HepG2 (cell line): Measurements from ENCODE around the gene ATP4A. TPM values are rescaled to one million over a fixed set of nuclear protein-coding genes. Genes with fewer than 3 reads are reported as not detected.

ENCODE experiments used
- ASH2L ChIP-seq: fragments of 300-600, 200-600 bp; sonication (generic); IDR thresholded peaks from 2 replicates; pipeline ENCODE4 v1.7.0; 2017; ENCODE audit warnings: low read depth, mild to moderate bottlenecking, moderate library complexity, mixed read lengths, low read length; ENCODE audit not compliant: insufficient read length
- CAMTA2 ChIP-seq: sonication (generic); formaldehyde crosslinking; IDR thresholded peaks from 2 replicates; pipeline ENCODE4 v1.4.0; 2020; ENCODE audit warnings: mild to moderate bottlenecking, missing genetic modification reagents, borderline replicate concordance
- FIP1L1 ChIP-seq: fragments of 200-400 bp; formaldehyde crosslinking; IDR thresholded peaks from 2 replicates; pipeline ENCODE4 v1.6.1; 2018; ENCODE audit warnings: low read depth, mild to moderate bottlenecking, low read length, moderate library complexity, borderline replicate concordance; ENCODE audit not compliant: insufficient read depth
- FOXA3 ChIP-seq: IDR thresholded peaks from 2 replicates; pipeline ENCODE4 v1.6.1; 2016; ENCODE audit warnings: missing genetic modification reagents, missing compliant biosample characterization
- KDM1A ChIP-seq: IDR thresholded peaks from 2 replicates; pipeline ENCODE4 v1.6.1; 2016; ENCODE audit warnings: missing compliant biosample characterization
- NFE2L1 ChIP-seq: sonication (generic); formaldehyde crosslinking; IDR thresholded peaks from 2 replicates; pipeline ENCODE4 v1.4.0; 2020; ENCODE audit warnings: missing genetic modification reagents, mild to moderate bottlenecking, borderline replicate concordance
- NFIB ChIP-seq: sonication (generic); formaldehyde crosslinking; IDR thresholded peaks from 2 replicates; pipeline ENCODE4 v1.9.0; 2021; ENCODE audit warnings: missing genetic modification reagents, mild to moderate bottlenecking, borderline replicate concordance
- PRMT3 ChIP-seq: sonication (generic); formaldehyde crosslinking; IDR thresholded peaks from 2 replicates; pipeline ENCODE4 v1.8.1; 2022; ENCODE audit warnings: low read depth, mild to moderate bottlenecking, moderate library complexity, missing genetic modification reagents, borderline replicate concordance
- SAFB2 ChIP-seq: sonication (generic); formaldehyde crosslinking; IDR thresholded peaks from 2 replicates; pipeline ENCODE4 v1.5.1; 2020; ENCODE audit warnings: missing genetic modification reagents, low read depth, mild to moderate bottlenecking, borderline replicate concordance
- SMYD3 ChIP-seq: sonication (generic); formaldehyde crosslinking; IDR thresholded peaks from 2 replicates; pipeline ENCODE4 v1.8.1; 2023; ENCODE audit warnings: mild to moderate bottlenecking, missing genetic modification reagents
- SP1 ChIP-seq, 2 experiments: fragments of 450-650 bp in 1 of 2; sonication (generic) in 1 of 2; formaldehyde crosslinking in 1 of 2; IDR thresholded peaks; 2 replicates each; pipeline versions ENCODE4 v1.4.0 to v1.6.1; 2016 to 2020; ENCODE audit warnings: missing genetic modification reagents in 1 of 2
- TFDP2 ChIP-seq: sonication (generic); formaldehyde crosslinking; IDR thresholded peaks from 2 replicates; pipeline ENCODE4 v1.4.0; 2020; ENCODE audit warnings: missing genetic modification reagents
- TRAFD1 ChIP-seq: sonication (generic); formaldehyde crosslinking; IDR thresholded peaks from 2 replicates; pipeline ENCODE4 v1.5.1; 2020; ENCODE audit warnings: missing genetic modification reagents, mild to moderate bottlenecking, borderline replicate concordance
- ZGPAT ChIP-seq: IDR thresholded peaks from 2 replicates; pipeline ENCODE4 v1.6.1; 2016; ENCODE audit warnings: mild to moderate bottlenecking
- ZNF337 ChIP-seq: sonication (generic); formaldehyde crosslinking; IDR thresholded peaks from 2 replicates; pipeline ENCODE4 v1.5.1; 2020; ENCODE audit warnings: missing genetic modification reagents, low read depth, mild to moderate bottlenecking, borderline replicate concordance
- ZNF556 ChIP-seq: sonication (generic); formaldehyde crosslinking; IDR thresholded peaks from 2 replicates; pipeline ENCODE4 v1.4.0; 2020; ENCODE audit warnings: mild to moderate bottlenecking, missing genetic modification reagents, borderline replicate concordance
- polyA plus RNA-seq, 8 experiments: library from polyadenylated mRNA; depleted of rRNA in 3 of 8; stranded (reverse) in 7 of 8; unstranded in 1 of 8; fragments of >200 nt; fragmentation: Illumina TruSeq in 4 of 8; extraction: Trizol in 4 of 8; gene quantifications; 2 replicates each; pipeline versions ENCODE4 v1.2.1 to v1.2.3, GENCODE V29; 2011 to 2016; ENCODE audit warnings: low read depth in 4 of 8, missing spikeins in 1 of 8, mixed read lengths in 1 of 8; ENCODE audit not compliant: insufficient read depth in 1 of 8
- total RNA-seq, 5 experiments: library from RNA; depleted of rRNA; stranded (reverse); fragments of >200 nt; fragmentation: Illumina TruSeq; extraction: Trizol; gene quantifications; 2 replicates each; pipeline ENCODE4 v1.2.3, GENCODE V29; 2016; ENCODE audit warnings: low read depth in 1 of 5
- TF ChIP-seq, protein P1 (sequence below): sonication (generic); formaldehyde crosslinking; IDR thresholded peaks from 2 replicates; pipeline ENCODE4 v1.4.0; 2020; ENCODE audit warnings: mild to moderate bottlenecking, missing genetic modification reagents
- TF ChIP-seq, protein P2 (sequence below): sonication (generic); formaldehyde crosslinking; IDR thresholded peaks from 2 replicates; pipeline ENCODE4 v1.4.0; 2020; ENCODE audit warnings: mild to moderate bottlenecking, missing genetic modification reagents, borderline replicate concordance
- TF ChIP-seq, protein P3 (sequence below): sonication (generic); formaldehyde crosslinking; IDR thresholded peaks from 2 replicates; pipeline ENCODE4 v1.5.0; 2020; ENCODE audit warnings: mild to moderate bottlenecking, missing genetic modification reagents, borderline replicate concordance

Gene ATP4A
- total and polyA plus RNA-seq, 2 of the 13 experiments (the other 11 are each of a cell fraction or from before 2014, with no cell fraction given), result 0.08 to 0.11 TPM

GRCh38 chr19:35509018-35509652 lies 54.3 kb downstream of the ATP4A start (continued):
- TF ChIP-seq CAMTA2 (CRISPR knock-in tag) (no peak), NFE2L1 (CRISPR knock-in tag) (no peak), FIP1L1 (no peak), ZGPAT (CRISPR knock-in tag) (no peak), TFDP2 (peak; percentile 80), FOXA3 (CRISPR knock-in tag) (no peak; the same call in 1 of the 2 replicates), SP1 (IDR thresholded peaks at IDR 0.05) (no peak), SP1 (CRISPR knock-in tag; IDR thresholded peaks at IDR 0.05) (no peak), ZNF556 (CRISPR knock-in tag) (no peak), PRMT3 (CRISPR knock-in tag) (no peak), SMYD3 (CRISPR knock-in tag) (no peak), NFIB (no peak), ASH2L (no peak), TRAFD1 (no peak), KDM1A (CRISPR knock-in tag) (no peak), SAFB2 (no peak), ZNF337 (CRISPR knock-in tag) (no peak)
- TF ChIP-seq, protein P1, sequence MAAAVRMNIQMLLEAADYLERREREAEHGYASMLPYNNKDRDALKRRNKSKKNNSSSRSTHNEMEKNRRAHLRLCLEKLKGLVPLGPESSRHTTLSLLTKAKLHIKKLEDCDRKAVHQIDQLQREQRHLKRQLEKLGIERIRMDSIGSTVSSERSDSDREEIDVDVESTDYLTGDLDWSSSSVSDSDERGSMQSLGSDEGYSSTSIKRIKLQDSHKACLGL, result 0 out of 2 replicates have a peak, but pooled peaks have one; percentile 27
- TF ChIP-seq, protein P2, sequence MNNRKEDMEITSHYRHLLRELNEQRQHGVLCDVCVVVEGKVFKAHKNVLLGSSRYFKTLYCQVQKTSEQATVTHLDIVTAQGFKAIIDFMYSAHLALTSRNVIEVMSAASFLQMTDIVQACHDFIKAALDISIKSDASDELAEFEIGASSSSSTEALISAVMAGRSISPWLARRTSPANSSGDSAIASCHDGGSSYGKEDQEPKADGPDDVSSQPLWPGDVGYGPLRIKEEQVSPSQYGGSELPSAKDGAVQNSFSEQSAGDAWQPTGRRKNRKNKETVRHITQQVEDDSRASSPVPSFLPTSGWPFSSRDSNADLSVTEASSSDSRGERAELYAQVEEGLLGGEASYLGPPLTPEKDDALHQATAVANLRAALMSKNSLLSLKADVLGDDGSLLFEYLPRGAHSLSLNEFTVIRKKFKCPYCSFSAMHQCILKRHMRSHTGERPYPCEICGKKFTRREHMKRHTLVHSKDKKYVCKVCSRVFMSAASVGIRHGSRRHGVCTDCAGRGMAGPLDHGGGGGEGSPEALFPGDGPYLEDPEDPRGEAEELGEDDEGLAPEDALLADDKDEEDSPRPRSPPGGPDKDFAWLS (CRISPR knock-in tag), result no peak
- TF ChIP-seq, protein P3, sequence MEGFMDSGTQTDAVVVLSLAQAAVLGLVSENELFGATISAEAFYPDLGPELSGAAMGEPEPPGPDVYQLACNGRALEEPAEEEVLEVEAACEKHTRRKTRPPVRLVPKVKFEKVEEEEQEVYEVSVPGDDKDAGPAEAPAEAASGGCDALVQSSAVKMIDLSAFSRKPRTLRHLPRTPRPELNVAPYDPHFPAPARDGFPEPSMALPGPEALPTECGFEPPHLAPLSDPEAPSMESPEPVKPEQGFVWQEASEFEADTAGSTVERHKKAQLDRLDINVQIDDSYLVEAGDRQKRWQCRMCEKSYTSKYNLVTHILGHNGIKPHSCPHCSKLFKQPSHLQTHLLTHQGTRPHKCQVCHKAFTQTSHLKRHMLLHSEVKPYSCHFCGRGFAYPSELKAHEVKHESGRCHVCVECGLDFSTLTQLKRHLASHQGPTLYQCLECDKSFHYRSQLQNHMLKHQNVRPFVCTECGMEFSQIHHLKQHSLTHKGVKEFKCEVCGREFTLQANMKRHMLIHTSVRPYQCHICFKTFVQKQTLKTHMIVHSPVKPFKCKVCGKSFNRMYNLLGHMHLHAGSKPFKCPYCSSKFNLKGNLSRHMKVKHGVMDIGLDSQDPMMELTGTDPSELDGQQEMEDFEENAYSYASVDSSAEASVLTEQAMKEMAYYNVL (CRISPR knock-in tag), result no peak
